ENCODE measurements around the gene GNB1. TPM values are rescaled to one million over a fixed set of nuclear protein-coding genes. Genes with fewer than 3 reads are reported as not detected.
"Not testable (repeated sequence)": the region's sequence is repeated elsewhere in the genome, so short reads cannot be mapped to it uniquely, and the experiment has no call there.

GNB1 gene
- total RNA-seq, 3 donors from 2014 or later (not counting 1 experiment from before 2014, with no cell fraction given) = 285 to 304 (median 289) TPM

DNA sequence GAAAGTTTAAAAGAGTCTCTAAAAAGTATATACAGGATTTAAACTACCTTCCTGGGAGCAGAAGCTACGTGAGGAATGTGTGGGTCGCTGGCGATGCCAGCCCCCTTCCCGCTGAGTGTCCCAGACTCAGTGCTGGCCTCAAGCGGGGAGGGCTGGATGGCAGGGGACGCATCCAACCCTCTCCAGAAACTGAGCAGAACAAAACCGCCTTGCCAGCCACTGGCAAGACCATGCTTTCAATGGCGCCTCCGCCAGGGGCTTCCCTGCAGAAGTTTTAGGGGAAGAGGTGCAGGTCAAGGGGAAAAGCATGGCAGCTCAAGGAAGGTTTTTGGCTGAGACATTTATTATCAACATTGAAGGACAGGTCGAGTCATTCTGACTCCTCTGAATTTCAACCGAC, 138.7 kb downstream of the GNB1 start:
- no peaks in the 10 kb centered on the region for H3K27me3 Mint-ChIP-seq (ENCODE audit: low read depth in 2 of 2)
- H3K4me1 Mint-ChIP-seq = peaks cover 4% of the 10 kb centered on the region in 2 donors
- no peak overlapping the region for H3K27ac Mint-ChIP-seq
- no peaks in the 10 kb centered on the region for H3K36me3 Mint-ChIP-seq
- intact Hi-C loops (cut with micrococcal nuclease) = no loop called here
- Histone ChIP-seq H3K4me1 (ENCODE audit: control insufficient read depth, insufficient read depth, low read length) (peaks cover 3% of the 10 kb centered on the region), H3K4me3 (ENCODE audit: low read length) (no peak overlapping the region), H3K9me3 (ENCODE audit: control insufficient read depth, insufficient read depth, low read length) (no peaks in the 10 kb centered on the region), H3K27me3 (ENCODE audit: control insufficient read depth, insufficient read depth, low read length) (no peaks in the 10 kb centered on the region), H3K27ac (ENCODE audit: low read length) (no peak overlapping the region), H3K36me3 (ENCODE audit: control insufficient read depth, insufficient read depth, low read length) (peaks cover 38% of the 10 kb centered on the region)
- no peak overlapping the region for H3K4me3 Mint-ChIP-seq
- TF ChIP-seq, protein P1, sequence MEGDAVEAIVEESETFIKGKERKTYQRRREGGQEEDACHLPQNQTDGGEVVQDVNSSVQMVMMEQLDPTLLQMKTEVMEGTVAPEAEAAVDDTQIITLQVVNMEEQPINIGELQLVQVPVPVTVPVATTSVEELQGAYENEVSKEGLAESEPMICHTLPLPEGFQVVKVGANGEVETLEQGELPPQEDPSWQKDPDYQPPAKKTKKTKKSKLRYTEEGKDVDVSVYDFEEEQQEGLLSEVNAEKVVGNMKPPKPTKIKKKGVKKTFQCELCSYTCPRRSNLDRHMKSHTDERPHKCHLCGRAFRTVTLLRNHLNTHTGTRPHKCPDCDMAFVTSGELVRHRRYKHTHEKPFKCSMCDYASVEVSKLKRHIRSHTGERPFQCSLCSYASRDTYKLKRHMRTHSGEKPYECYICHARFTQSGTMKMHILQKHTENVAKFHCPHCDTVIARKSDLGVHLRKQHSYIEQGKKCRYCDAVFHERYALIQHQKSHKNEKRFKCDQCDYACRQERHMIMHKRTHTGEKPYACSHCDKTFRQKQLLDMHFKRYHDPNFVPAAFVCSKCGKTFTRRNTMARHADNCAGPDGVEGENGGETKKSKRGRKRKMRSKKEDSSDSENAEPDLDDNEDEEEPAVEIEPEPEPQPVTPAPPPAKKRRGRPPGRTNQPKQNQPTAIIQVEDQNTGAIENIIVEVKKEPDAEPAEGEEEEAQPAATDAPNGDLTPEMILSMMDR (IDR thresholded peaks at IDR 0.05) = no peak
- 95% methylated on average over 11 of the region's 11 CpGs for WGBS (ENCODE audit: insufficient coverage)
- ATAC-seq (no peak), DNase-seq (no peak)
- H3K9me3 Mint-ChIP-seq = no peaks in the 10 kb centered on the region

DNA sequence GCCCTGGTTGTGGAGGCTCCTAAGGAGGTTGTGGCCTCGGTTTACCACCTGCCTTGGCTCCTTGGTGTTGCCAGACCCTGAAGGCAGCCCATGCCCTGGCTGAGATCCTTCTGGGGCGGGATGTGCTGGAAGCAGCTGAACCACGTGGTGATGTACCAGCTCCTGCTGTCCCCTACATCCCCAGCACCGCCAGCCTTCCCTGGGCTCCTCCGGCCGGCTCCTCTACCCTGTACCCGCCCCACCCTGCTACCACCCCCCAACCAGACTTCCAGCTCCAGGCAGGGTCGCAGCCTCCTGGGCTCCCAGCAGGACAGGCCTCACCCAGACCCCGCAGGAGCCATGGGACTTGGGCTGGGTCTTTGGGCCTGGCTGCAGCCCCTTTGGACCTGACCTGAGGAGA, 140.9 kb downstream of the GNB1 start:
- H3K36me3 ChIP-seq (ENCODE audit: control insufficient read depth, insufficient read depth, low read length) = peaks cover 20% of the 10 kb centered on the region
- H3K4me3 ChIP-seq (ENCODE audit: low read length); H3K27ac Mint-ChIP-seq; H3K4me1 Mint-ChIP-seq; ATAC-seq; H3K9me3 ChIP-seq (ENCODE audit: control insufficient read depth, insufficient read depth, low read length); H3K9me3 Mint-ChIP-seq; H3K27ac ChIP-seq (ENCODE audit: low read length); H3K27me3 Mint-ChIP-seq (ENCODE audit: low read depth in 2 of 2); H3K4me1 ChIP-seq (ENCODE audit: control insufficient read depth, insufficient read depth, low read length); H3K36me3 Mint-ChIP-seq; DNase-seq; H3K4me3 Mint-ChIP-seq; H3K27me3 ChIP-seq (ENCODE audit: control insufficient read depth, insufficient read depth, low read length): not testable (repeated sequence)
- WGBS (ENCODE audit: insufficient coverage) = 96% methylated on average over 6 of the region's 9 CpGs
- intact Hi-C loops (cut with micrococcal nuclease) = loop anchor here (10.0 kb wide), 1 partner anchor 55 kb away; the partner anchor contains the start of gene SLC35E2B

DNA sequence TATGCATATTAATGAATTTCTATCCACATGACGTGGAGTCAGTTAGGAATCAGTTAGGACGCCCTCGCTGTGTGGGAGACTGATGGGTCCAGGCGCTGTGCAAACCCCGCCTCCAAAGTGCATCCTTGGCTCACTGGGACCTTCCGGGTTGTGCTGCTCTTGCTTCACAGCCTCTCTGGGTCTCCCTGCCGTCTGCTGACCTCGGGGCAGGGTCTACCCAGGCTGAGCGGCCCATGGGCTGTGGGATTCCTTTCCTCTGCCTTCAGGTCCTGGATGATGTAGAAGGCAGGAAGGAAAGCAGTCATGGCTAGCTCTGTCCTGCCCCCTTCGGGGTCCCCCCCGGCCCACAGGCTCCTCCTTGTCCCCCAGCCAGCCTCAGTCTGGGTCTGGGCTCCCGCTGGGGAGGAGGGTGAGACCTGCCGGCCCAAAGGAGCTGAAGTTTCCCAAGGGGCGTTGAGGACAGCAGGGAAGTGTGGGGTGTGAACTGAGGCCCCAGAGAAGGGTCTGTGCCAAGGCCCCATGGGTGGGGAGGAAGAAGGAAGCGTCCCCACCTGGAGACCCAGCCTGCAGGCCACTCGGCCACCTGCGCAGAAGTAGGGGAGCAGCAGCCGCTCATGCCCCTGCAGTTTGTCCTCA, 142.1 kb downstream of the GNB1 start:
- Mint-ChIP-seq H3K4me3 (peak overlapping the region; percentile 62), H3K4me1 (peaks cover 4% of the 10 kb centered on the region in 2 donors), H3K27ac (peak overlapping the region; percentile 67 to 80), H3K36me3 (no peaks in the 10 kb centered on the region), H3K27me3 (ENCODE audit: low read depth in 2 of 2) (no peaks in the 10 kb centered on the region), H3K9me3 (no peaks in the 10 kb centered on the region)
- Histone ChIP-seq H3K9me3 (ENCODE audit: control insufficient read depth, insufficient read depth, low read length) (no peaks in the 10 kb centered on the region), H3K36me3 (ENCODE audit: control insufficient read depth, insufficient read depth, low read length) (peaks cover 14% of the 10 kb centered on the region), H3K4me1 (ENCODE audit: control insufficient read depth, insufficient read depth, low read length) (peaks cover 3% of the 10 kb centered on the region), H3K4me3 (ENCODE audit: low read length) (no peak overlapping the region), H3K27me3 (ENCODE audit: control insufficient read depth, insufficient read depth, low read length) (no peaks in the 10 kb centered on the region), H3K27ac (ENCODE audit: low read length) (no peak overlapping the region)
- 84% methylated on average over 16 of the region's 18 CpGs for WGBS (ENCODE audit: insufficient coverage)
- DNase-seq (peak in 1 of 2 donors; percentile 15), ATAC-seq (no peak)
- TF ChIP-seq, protein P1 (IDR thresholded peaks at IDR 0.05) = no peak
- intact Hi-C loops (cut with micrococcal nuclease) = loop anchor here (10.0 kb wide), 1 partner anchor 54 kb away; the partner anchor contains the start of gene SLC35E2B

DNA sequence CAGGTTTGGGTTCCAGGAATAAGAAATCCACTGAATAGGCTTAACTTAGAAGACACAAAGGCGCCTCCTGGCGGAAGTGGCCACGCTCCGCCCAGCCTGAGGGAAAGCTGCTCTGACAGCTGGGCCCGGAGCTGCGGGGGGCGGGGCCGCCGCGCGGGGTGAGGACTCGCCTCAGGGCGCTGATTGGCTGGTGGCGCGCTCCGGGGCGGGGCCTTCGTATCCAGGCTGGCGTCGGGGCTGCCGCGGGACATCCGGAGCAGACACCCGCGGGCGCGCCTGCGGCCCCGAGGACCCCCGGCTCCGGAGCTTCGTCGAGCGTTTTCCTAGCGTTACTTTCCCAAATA, 144.3 kb downstream of the GNB1 start:
- H3K9me3 ChIP-seq (ENCODE audit: control insufficient read depth, insufficient read depth, low read length); DNase-seq; H3K4me1 Mint-ChIP-seq; H3K36me3 Mint-ChIP-seq; H3K27me3 Mint-ChIP-seq (ENCODE audit: low read depth in 2 of 2); H3K36me3 ChIP-seq (ENCODE audit: control insufficient read depth, insufficient read depth, low read length); H3K9me3 Mint-ChIP-seq; H3K4me1 ChIP-seq (ENCODE audit: control insufficient read depth, insufficient read depth, low read length); H3K27me3 ChIP-seq (ENCODE audit: control insufficient read depth, insufficient read depth, low read length): not testable (repeated sequence)
- intact Hi-C loops (cut with micrococcal nuclease) = loop anchor here (10.0 kb wide), 1 partner anchor 52 kb away; the partner anchor contains the start of gene SLC35E2B
- Mint-ChIP-seq H3K27ac (peak overlapping the region; percentile 88 to 89), H3K4me3 (peak overlapping the region; percentile 86)
- H3K27ac ChIP-seq (ENCODE audit: low read length) = peak overlapping the region; percentile 93
- ATAC-seq = peak; percentile 78 to 87 (median 85)
- H3K4me3 ChIP-seq (ENCODE audit: low read length) = peak overlapping the region; percentile 39
- no CpG with 5 or more reads among the region's 35 CpGs for WGBS (ENCODE audit: insufficient coverage)

DNA sequence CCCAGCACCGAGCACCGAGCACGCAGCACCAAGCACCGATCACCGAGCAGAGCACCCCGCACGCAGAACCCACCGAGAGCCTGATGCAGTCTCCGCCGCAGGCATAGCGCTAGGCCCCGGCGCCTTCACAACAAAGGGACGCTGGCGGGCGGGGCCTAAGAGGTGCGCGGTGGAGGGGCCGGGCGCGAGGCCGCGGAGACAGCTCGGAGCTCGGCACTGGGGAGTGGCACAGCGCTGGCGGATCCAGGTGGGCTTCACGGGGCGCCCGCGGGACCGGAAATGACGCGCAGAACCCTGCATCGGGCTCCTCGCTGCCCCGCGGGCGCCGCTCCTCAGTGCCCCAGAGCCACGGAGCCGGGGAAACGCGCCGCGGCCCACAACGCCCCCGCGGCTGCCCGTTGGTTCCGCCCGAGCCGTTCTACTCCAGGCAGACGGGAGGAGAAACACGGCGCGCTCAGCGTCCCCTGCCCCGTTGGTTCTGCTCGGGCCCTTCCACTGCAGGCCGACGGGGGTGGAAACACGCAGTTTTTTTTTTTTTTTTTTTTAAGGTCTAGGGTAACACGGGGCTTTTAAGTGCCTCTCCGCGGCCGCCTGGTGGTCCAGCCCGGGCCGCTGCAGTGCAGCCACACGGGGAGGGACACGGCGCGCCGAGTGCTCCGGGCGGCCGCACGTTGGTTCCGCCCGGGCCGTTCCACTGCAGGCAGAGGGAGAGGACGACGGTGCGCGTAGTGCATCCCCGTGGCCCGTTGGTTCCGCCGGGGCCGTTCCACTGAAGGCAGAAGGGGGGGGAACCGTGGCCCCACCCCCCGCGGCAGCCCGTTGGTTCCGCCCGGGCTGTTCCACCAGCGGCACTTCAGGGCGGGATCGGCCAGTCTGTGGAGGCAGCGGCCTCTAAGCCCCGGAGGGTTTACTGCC, 145.0 kb downstream of the GNB1 start:
- under 1% methylated on average over 40 of the region's 101 CpGs for WGBS (ENCODE audit: insufficient coverage)
- not testable (repeated sequence) for H3K4me1 Mint-ChIP-seq; H3K9me3 ChIP-seq (ENCODE audit: control insufficient read depth, insufficient read depth, low read length); H3K27me3 ChIP-seq (ENCODE audit: control insufficient read depth, insufficient read depth, low read length); H3K4me1 ChIP-seq (ENCODE audit: control insufficient read depth, insufficient read depth, low read length); H3K36me3 Mint-ChIP-seq; H3K27me3 Mint-ChIP-seq (ENCODE audit: low read depth in 2 of 2); H3K9me3 Mint-ChIP-seq; H3K36me3 ChIP-seq (ENCODE audit: control insufficient read depth, insufficient read depth, low read length)
- Histone ChIP-seq H3K4me3 (ENCODE audit: low read length) (peak overlapping the region; percentile 39), H3K27ac (ENCODE audit: low read length) (peak overlapping the region; percentile 93)
- peak; percentile 86 to 87 for DNase-seq
- intact Hi-C loops (cut with micrococcal nuclease) = loop anchor here (10.0 kb wide), 1 partner anchor 51 kb away; the partner anchor contains the start of gene SLC35E2B
- H3K4me3 Mint-ChIP-seq = peak overlapping the region; percentile 58
- H3K27ac Mint-ChIP-seq = peak overlapping the region; percentile 54 to 88
- peak; percentile 68 to 92 (median 74) for ATAC-seq

DNA sequence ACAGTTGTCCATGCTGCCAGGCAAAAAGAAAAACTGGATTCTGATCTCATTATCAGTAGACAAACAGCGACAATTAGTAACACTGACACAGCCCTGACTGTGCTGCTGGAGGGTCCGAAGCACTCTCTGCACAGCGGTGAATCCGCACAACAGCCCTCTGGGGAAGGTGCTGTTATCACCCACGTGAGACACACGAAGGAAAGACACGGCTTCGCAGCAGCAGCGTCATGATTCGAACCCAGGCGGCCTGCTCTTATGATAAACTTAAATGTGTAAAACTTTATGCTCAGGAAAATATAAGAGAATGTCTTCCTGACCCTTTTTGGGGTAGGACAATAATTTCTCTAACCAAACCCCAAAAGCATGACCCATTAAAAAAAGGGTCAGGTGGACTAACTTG, 148.4 kb downstream of the GNB1 start:
- not testable (repeated sequence) for H3K27ac ChIP-seq (ENCODE audit: low read length); H3K36me3 Mint-ChIP-seq; H3K36me3 ChIP-seq (ENCODE audit: control insufficient read depth, insufficient read depth, low read length); H3K9me3 Mint-ChIP-seq; ATAC-seq; H3K27me3 Mint-ChIP-seq (ENCODE audit: low read depth in 2 of 2); H3K4me1 Mint-ChIP-seq; H3K4me3 Mint-ChIP-seq; H3K27me3 ChIP-seq (ENCODE audit: control insufficient read depth, insufficient read depth, low read length); H3K9me3 ChIP-seq (ENCODE audit: control insufficient read depth, insufficient read depth, low read length); DNase-seq; H3K4me1 ChIP-seq (ENCODE audit: control insufficient read depth, insufficient read depth, low read length); H3K4me3 ChIP-seq (ENCODE audit: low read length)
- intact Hi-C loops (cut with micrococcal nuclease) = loop anchor here (10.0 kb wide), 1 partner anchor 48 kb away; the partner anchor contains the start of gene SLC35E2B
- 85% methylated on average over 10 of the region's 11 CpGs for WGBS (ENCODE audit: insufficient coverage)
- peak overlapping the region in 1 of 2 donors; percentile 24 for H3K27ac Mint-ChIP-seq

Data from natural killer cell (primary cell).